H1 (cell line): ENCODE data around the gene PEX3. TPM values are rescaled to one million over a fixed set of nuclear protein-coding genes. Genes with fewer than 3 reads are reported as not detected.
"Not testable (repeated sequence)": the region's sequence is repeated elsewhere in the genome, so short reads cannot be mapped to it uniquely, and the experiment has no call there.

Experiments used
- CTCF ChIA-PET: fragments of 300-600 bp; sonication (Branson Sonifier 250); formaldehyde crosslinking; loops from one replicate; lab custom pipeline; 2021; ENCODE audit not compliant: partially characterized antibody; lab: Charles Lee
- POLR2A ChIA-PET: fragments of 300-600 bp; sonication (Branson Sonifier 250); formaldehyde crosslinking; loops from one replicate; lab custom pipeline; 2021; ENCODE audit warnings: inconsistent platforms; ENCODE audit not compliant: partially characterized antibody; lab: Charles Lee
- DNase-seq, 2 experiments: peaks; one replicate each; pipeline versions ENCODE4 v3.0.0 to v3.0.0-alpha.2; 2010 to 2022; ENCODE audit warnings: low spot score in 2 of 2, low read depth in 1 of 2, mixed read lengths in 1 of 2
- FAIRE-seq: peaks from 2 replicates; lab custom pipeline; 2011; peaks lifted over from hg19 to GRCh38; lab: Jason Lieb, UNC
- H2AFZ ChIP-seq: 2 replicates; pipeline ENCODE4 v1.8.1; 2012; ENCODE audit warnings: low read length, inconsistent platforms
- H2AK5ac ChIP-seq: 2 replicates; pipeline ENCODE4 v1.6.1; 2013; ENCODE audit warnings: low read depth, low read length
- H2BK120ac ChIP-seq: replicated peaks from 2 replicates; pipeline ENCODE3; 2013; ENCODE audit warnings: low read depth, low read length, inconsistent platforms
- H2BK12ac ChIP-seq: 2 replicates; pipeline ENCODE4 v1.6.1; 2013; ENCODE audit warnings: low read depth, low read length
- H2BK15ac ChIP-seq: 2 replicates; pipeline ENCODE4 v1.6.1; 2013; ENCODE audit warnings: low read length
- H2BK20ac ChIP-seq: 2 replicates; pipeline ENCODE4 v1.6.1; 2013; ENCODE audit warnings: low read length
- H2BK5ac ChIP-seq: 2 replicates; pipeline ENCODE4 v1.6.1; 2013; ENCODE audit warnings: low read depth, low read length
- H3K14ac ChIP-seq: 2 replicates; pipeline ENCODE4 v1.6.1; 2013; ENCODE audit warnings: inconsistent platforms; ENCODE audit not compliant: insufficient read length
- H3K18ac ChIP-seq: 2 replicates; pipeline ENCODE4 v1.6.1; 2013; ENCODE audit warnings: low read length; ENCODE audit errors: extremely low read depth
- H3K23ac ChIP-seq: 2 replicates; pipeline ENCODE4 v1.6.1; 2013; ENCODE audit warnings: inconsistent platforms; ENCODE audit not compliant: insufficient read length
- H3K23me2 ChIP-seq: 2 replicates; pipeline ENCODE4 v1.6.1; 2013; ENCODE audit warnings: low read depth, low read length
- H3K27ac ChIP-seq: 2 replicates; pipeline ENCODE4 v1.6.1; 2011; ENCODE audit warnings: low read depth, low read length, inconsistent platforms
- H3K27me3 ChIP-seq, 4 experiments: replicated peaks in 1 of 4; 1 replicate in 1 of 4; 2 replicates in 3 of 4; pipeline versions ENCODE4 v1.6.1 to v1.8.1; 2011 to 2013; ENCODE audit warnings: low read length in 3 of 4, mild to moderate bottlenecking in 3 of 4, inconsistent platforms in 2 of 4, mixed read lengths in 2 of 4, moderate library complexity in 1 of 4; ENCODE audit not compliant: control insufficient read depth in 3 of 4, insufficient read depth in 3 of 4; ENCODE audit errors: extremely low read depth in 1 of 4
- H3K36me3 ChIP-seq, 4 experiments: 2 replicates each; pipeline versions ENCODE4 v1.6.1 to v1.8.1; 2011 to 2013; ENCODE audit warnings: mild to moderate bottlenecking in 4 of 4, low read length in 3 of 4, moderate library complexity in 2 of 4, control low read depth in 1 of 4, inconsistent platforms in 1 of 4; ENCODE audit not compliant: insufficient read depth in 4 of 4, control insufficient read depth in 2 of 4
- H3K4ac ChIP-seq: replicated peaks from 2 replicates; pipeline ENCODE3; 2013; ENCODE audit warnings: low read length, low read depth, mixed read lengths, inconsistent platforms; ENCODE audit not compliant: insufficient read length
- H3K4me1 ChIP-seq, 4 experiments: replicated peaks in 1 of 4; 1 replicate in 1 of 4; 2 replicates in 3 of 4; pipeline versions ENCODE4 v1.6.1 to v1.8.1; 2011 to 2013; ENCODE audit warnings: low read length in 3 of 4, inconsistent platforms in 2 of 4, mixed read lengths in 1 of 4; ENCODE audit not compliant: insufficient read depth in 4 of 4, control insufficient read depth in 3 of 4
- H3K4me2 ChIP-seq, 2 experiments: 2 replicates each; pipeline versions ENCODE4 v1.6.1 to v1.8.1; 2011 to 2013; ENCODE audit warnings: low read depth in 2 of 2, low read length in 2 of 2, control low read depth in 1 of 2, inconsistent platforms in 1 of 2, mild to moderate bottlenecking in 1 of 2; ENCODE audit not compliant: insufficient read depth in 1 of 2
- H3K4me3 ChIP-seq, 4 experiments: fragments of 200-600, 300-600 bp in 1 of 4; sonication (generic), shearing (Covaris generic), sonication (Bioruptor Twin) in 1 of 4; 2 replicates each; pipeline versions ENCODE4 v1.5.1 to v1.8.1; 2011 to 2016; ENCODE audit warnings: low read length in 4 of 4, low read depth in 3 of 4, control low read depth in 2 of 4, inconsistent platforms in 2 of 4, mild to moderate bottlenecking in 2 of 4, mixed read lengths in 1 of 4, moderate library complexity in 1 of 4; ENCODE audit not compliant: insufficient read depth in 2 of 4; ENCODE audit errors: extremely low read depth in 1 of 4
- H3K56ac ChIP-seq: replicated peaks from 2 replicates; pipeline ENCODE3; 2013; ENCODE audit warnings: low read depth, mild to moderate bottlenecking, mixed read lengths, low read length, inconsistent platforms; ENCODE audit not compliant: insufficient read length
- H3K79me1 ChIP-seq: 2 replicates; pipeline ENCODE4 v1.6.1; 2013; ENCODE audit warnings: low read depth, low read length, control low read depth
- H3K79me2 ChIP-seq, 2 experiments: 2 replicates each; pipeline versions ENCODE4 v1.6.1 to v1.8.1; 2012 to 2013; ENCODE audit warnings: low read length in 2 of 2, mild to moderate bottlenecking in 2 of 2, inconsistent platforms in 1 of 2; ENCODE audit not compliant: insufficient read depth in 2 of 2, control insufficient read depth in 1 of 2
- H3K9ac ChIP-seq, 4 experiments: replicated peaks in 1 of 4; 1 replicate in 1 of 4; 2 replicates in 3 of 4; pipeline versions ENCODE4 v1.6.1 to v1.8.1; 2011 to 2013; ENCODE audit warnings: low read depth in 3 of 4, low read length in 3 of 4, control low read depth in 2 of 4, mild to moderate bottlenecking in 2 of 4, moderate library complexity in 2 of 4, inconsistent platforms in 1 of 4; ENCODE audit errors: extremely low read depth in 1 of 4
- H3K9me3 ChIP-seq, 2 experiments: 2 replicates each; pipeline versions ENCODE4 v1.6.1 to v1.8.1; 2012 to 2013; ENCODE audit warnings: mild to moderate bottlenecking in 2 of 2, moderate library complexity in 2 of 2, control low read depth in 1 of 2, inconsistent platforms in 1 of 2, low read depth in 1 of 2, low read length in 1 of 2, mixed read lengths in 1 of 2; ENCODE audit not compliant: insufficient read depth in 2 of 2
- H4K20me1 ChIP-seq, 2 experiments: replicated peaks in 1 of 2; 2 replicates each; pipeline versions ENCODE3 to v1.8.1; 2011 to 2013; ENCODE audit warnings: inconsistent platforms in 2 of 2, low read length in 2 of 2, mild to moderate bottlenecking in 1 of 2; ENCODE audit not compliant: insufficient read depth in 2 of 2, control insufficient read depth in 1 of 2
- H4K5ac ChIP-seq: 2 replicates; pipeline ENCODE4 v1.6.1; 2013; ENCODE audit warnings: low read length, low read depth, mixed read lengths, inconsistent platforms; ENCODE audit not compliant: insufficient read length
- H4K8ac ChIP-seq: 2 replicates; pipeline ENCODE4 v1.8.0; 2013; ENCODE audit warnings: mild to moderate bottlenecking, moderate library complexity, low read length, inconsistent platforms; ENCODE audit not compliant: insufficient read depth; ENCODE audit errors: extremely low read depth
- H4K91ac ChIP-seq: replicated peaks from 2 replicates; pipeline ENCODE3; 2013; ENCODE audit warnings: low read length, mixed read lengths, inconsistent platforms; ENCODE audit not compliant: insufficient read length
- WGBS, 2 experiments: shearing (Covaris generic) in 1 of 2; methylation state at CpG; one replicate each; pipeline versions ENCODE4 v1.1.6 to v1.1.7; 2013 to 2015; ENCODE audit warnings: low lambda C conversion rate in 2 of 2, mixed read lengths in 2 of 2, inconsistent platforms in 1 of 2, low coverage in 1 of 2, missing lambda C conversion rate in 1 of 2; ENCODE audit not compliant: insufficient replicate concordance in 2 of 2, insufficient coverage in 1 of 2, insufficient read length in 1 of 2; ENCODE audit errors: extremely low coverage in 1 of 2, missing lambda C conversion rate in 1 of 2; 5-methylcytosine and 5-hydroxymethylcytosine counted together
- polyA plus RNA-seq, 7 experiments: library from polyadenylated mRNA; depleted of rRNA in 3 of 7; stranded (reverse) in 5 of 7; unstranded in 2 of 7; fragments of >200 nt in 5 of 7; fragments of 200-250 nt in 2 of 7; gene quantifications; 1 replicate in 5 of 7; 2 replicates in 1 of 7; 4 replicates in 1 of 7; pipeline versions ENCODE4 v1.2.1 to v1.2.3, GENCODE V29; 2011 to 2013; ENCODE audit warnings: missing spikeins in 2 of 7, mixed read lengths in 2 of 7
- total RNA-seq: library from RNA; stranded (reverse); fragmentation: NEBNext Ultra II Directional; extraction: Animal tissue kit (Norgen Biotek cat#: 25700); gene quantifications from 2 replicates; pipeline ENCODE4 v1.2.1, GENCODE V29; 2021

PEX3 gene
- total and polyA plus RNA-seq, 2 of the 8 experiments (the other 6 are each of a cell fraction or from before 2014, with no cell fraction given), result 8.0 to 16.8 TPM

DNA sequence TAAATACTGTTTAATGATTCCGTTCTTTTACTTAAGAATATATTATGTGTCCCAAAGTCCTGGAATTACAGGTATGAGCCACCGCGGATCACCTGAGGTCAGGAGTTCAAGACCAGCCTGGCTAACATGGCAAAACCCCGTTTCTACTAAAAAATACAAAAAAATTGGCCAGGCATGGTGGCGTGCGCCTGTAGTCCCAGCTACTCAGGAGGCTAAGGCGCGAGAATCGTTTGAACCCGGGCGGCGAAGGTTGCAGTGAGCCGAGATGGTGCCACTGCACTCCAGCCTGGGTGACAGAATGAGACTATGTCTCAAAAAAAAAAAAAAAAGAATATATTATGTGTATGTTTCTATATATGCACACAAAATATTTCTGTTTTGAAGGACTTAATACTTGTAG, 59.7 kb downstream of the PEX3 start:
- H3K14ac ChIP-seq, DNase-seq, FAIRE-seq, H2BK12ac ChIP-seq, H3K9ac ChIP-seq, H4K20me1 ChIP-seq, H3K18ac ChIP-seq, H3K27ac ChIP-seq, H3K56ac ChIP-seq, H4K5ac ChIP-seq, H3K23ac ChIP-seq, H3K79me1 ChIP-seq, H2BK5ac ChIP-seq, H4K8ac ChIP-seq, H2BK120ac ChIP-seq, H3K27me3 ChIP-seq, H3K4ac ChIP-seq, H3K9me3 ChIP-seq, H4K91ac ChIP-seq, H2BK20ac ChIP-seq, H2AK5ac ChIP-seq, H2AFZ ChIP-seq, H3K23me2 ChIP-seq, H2BK15ac ChIP-seq: not testable (repeated sequence)
- peak overlapping the region; percentile 78 to 85; a peak in 2 of 4 replicates for H3K4me2 ChIP-seq
- CTCF ChIA-PET, result interaction anchor here (1.3 to 7.5 kb wide), 3 partner anchors 9 to 27 kb away, joined by 3 to 77 read pairs (median 5); no protein-coding TSS in a partner anchor
- peaks cover 0 to 19% of the 10 kb centered on the region in 2 experiments; a peak in 2 of 4 replicates for H3K79me2 ChIP-seq
- H3K4me3 ChIP-seq, result peak overlapping the region in 3 of 4 experiments; percentile 72 to 80 (median 72); a peak in 3 of 8 replicates
- peaks cover 4 to 12% (median 10%) of the 10 kb centered on the region in 4 experiments for H3K4me1 ChIP-seq
- peaks cover 0 to 21% (median 11%) of the 10 kb centered on the region in 4 experiments; a peak in 4 of 8 replicates for H3K36me3 ChIP-seq
- POLR2A ChIA-PET, result interaction anchor here (1.2 to 2.2 kb wide), 5 partner anchors 8 to 60 kb away, joined by 3 to 10 read pairs (median 6); partner anchors contain the start of genes ADAT2 and PEX3
- WGBS, 2 experiments, result 96% methylated on average over 13 of the region's 13 CpGs; no CpG with 5 or more reads in 1 of the 2 experiments
